HCT116 (cell line): ENCODE measurements around the gene ZNF32. TPM values are rescaled to one million over a fixed set of nuclear protein-coding genes. Genes with fewer than 3 reads are reported as not detected.

ENCODE experiments used
- ATAC-seq: fragments of 200-7000 bp; cut with Tn5 transposase; 2 replicates; pipeline ENCODE4 v1.9.1; 2020; ENCODE audit warnings: mild to moderate bottlenecking, moderate library complexity
- BruUV-seq: library from RNA; stranded (reverse); fragments of 400-500 nt; replicated peaks from 2 replicates; lab custom pipeline; 2021; lab: Mats Ljungman, UMichigan
- CTCF ChIA-PET: fragments of 300-600 bp; sonication (Branson Sonifier 250); formaldehyde crosslinking; loops from one replicate; lab custom pipeline; 2021; ENCODE audit warnings: antibody characterized with exemption; lab: Charles Lee
- POLR2A ChIA-PET: fragments of 300-600, 350-600 bp; sonication (Branson Sonifier 250); formaldehyde crosslinking; loops from one replicate; lab custom pipeline; 2021; ENCODE audit warnings: antibody characterized with exemption; lab: Charles Lee
- RAD21 ChIA-PET, 2 experiments: fragments of 300-600 bp; sonication (Branson Sonifier 250); formaldehyde crosslinking; loops; one replicate each; lab custom pipeline; 2023; ENCODE audit warnings: low total read pairs in 2 of 2; ENCODE audit not compliant: uncharacterized antibody in 2 of 2, unreplicated experiment in 2 of 2, low non-redundant PET in 1 of 2; lab: Charles Lee
- DNase-seq: peaks from one replicate; pipeline ENCODE4 v3.0.0-alpha.2; 2010; ENCODE audit warnings: low read depth, low spot score
- H2AFZ ChIP-seq: fragments of 200-600 bp; shearing (Covaris generic), sonication (generic); 2 replicates; pipeline ENCODE4 v1.6.1; 2017; ENCODE audit warnings: low read depth, mixed run types, mixed read lengths, antibody characterized with exemption, low read length; ENCODE audit not compliant: poor library complexity, severe bottlenecking
- H3K27ac ChIP-seq: 2 replicates; pipeline ENCODE4 v1.5.1; 2012; ENCODE audit warnings: low read depth, low read length
- H3K27me3 ChIP-seq: fragments of 200-600 bp; sonication (generic); 2 replicates; pipeline ENCODE4 v1.6.1; 2016; ENCODE audit warnings: mixed run types, low read length, mixed read lengths; ENCODE audit not compliant: insufficient read depth
- H3K36me3 ChIP-seq, 2 experiments: fragments of 200-500 bp in 1 of 2; fragments of 200-600 bp in 1 of 2; sonication (Bioruptor generic) in 1 of 2; sonication (generic) in 1 of 2; 2 replicates each; pipeline versions ENCODE4 v1.5.1 to v1.6.1; 2014 to 2016; ENCODE audit warnings: low read length in 2 of 2, inconsistent platforms in 1 of 2, mixed read lengths in 1 of 2, mixed run types in 1 of 2; ENCODE audit not compliant: insufficient read depth in 2 of 2, control insufficient read depth in 1 of 2
- H3K4me1 ChIP-seq, 2 experiments: fragments of 200-600 bp in 1 of 2; sonication (generic) in 1 of 2; 2 replicates each; pipeline versions ENCODE4 v1.5.1 to v1.6.1; 2012 to 2017; ENCODE audit warnings: low read length in 2 of 2, inconsistent platforms in 1 of 2, mild to moderate bottlenecking in 1 of 2, mixed read lengths in 1 of 2, mixed run types in 1 of 2, moderate library complexity in 1 of 2; ENCODE audit not compliant: insufficient read depth in 2 of 2, control insufficient read depth in 1 of 2
- H3K4me2 ChIP-seq: fragments of 200-600 bp; sonication (generic); 2 replicates; pipeline ENCODE4 v1.6.1; 2017; ENCODE audit warnings: mixed run types, low read length, mixed read lengths
- H3K4me3 ChIP-seq, 2 experiments: fragments of 200-600 bp in 1 of 2; sonication (generic) in 1 of 2; replicated peaks in 1 of 2; 2 replicates each; pipeline ENCODE4 v1.5.1; 2011 to 2016; ENCODE audit warnings: low read length in 2 of 2, control low read depth in 1 of 2, low read depth in 1 of 2, mild to moderate bottlenecking in 1 of 2, mixed read lengths in 1 of 2, mixed run types in 1 of 2
- H3K79me2 ChIP-seq: fragments of 200-600 bp; sonication (generic); 2 replicates; pipeline ENCODE4 v1.6.1; 2017; ENCODE audit warnings: mild to moderate bottlenecking, mixed run types, low read length, moderate library complexity, mixed read lengths; ENCODE audit not compliant: insufficient read depth
- H3K9ac ChIP-seq: fragments of 200-600 bp; sonication (generic); 2 replicates; pipeline ENCODE4 v1.6.1; 2016; ENCODE audit warnings: low read length, mixed read lengths
- H3K9me2 ChIP-seq: fragments of 200-600 bp; sonication (generic), shearing (Covaris generic); 2 replicates; pipeline ENCODE4 v1.6.1; 2017; ENCODE audit warnings: mixed run types, mild to moderate bottlenecking, moderate library complexity; ENCODE audit not compliant: insufficient read depth
- H3K9me3 ChIP-seq, 2 experiments: fragments of 200-500 bp in 1 of 2; fragments of 200-600 bp in 1 of 2; sonication (Bioruptor generic) in 1 of 2; sonication (generic) in 1 of 2; 2 replicates each; pipeline ENCODE4 v1.6.1; 2014 to 2017; ENCODE audit warnings: low read length in 2 of 2, mixed read lengths in 2 of 2, inconsistent platforms in 1 of 2, low read depth in 1 of 2, mild to moderate bottlenecking in 1 of 2, mixed run types in 1 of 2, moderate library complexity in 1 of 2; ENCODE audit not compliant: control insufficient read depth in 1 of 2, insufficient read depth in 1 of 2
- H4K20me1 ChIP-seq: fragments of 200-600 bp; sonication (generic), shearing (Covaris generic); 2 replicates; pipeline ENCODE4 v1.6.1; 2017; ENCODE audit warnings: mixed run types, mild to moderate bottlenecking, moderate library complexity; ENCODE audit not compliant: insufficient read depth
- CEBPB ChIP-seq: IDR thresholded peaks from 2 replicates; pipeline ENCODE4 v1.6.1; 2012; ENCODE audit warnings: low read depth
- ELF1 ChIP-seq: IDR thresholded peaks from 2 replicates; pipeline ENCODE4 v1.6.1; 2012; ENCODE audit warnings: low read depth, borderline replicate concordance
- FOSL1 ChIP-seq: IDR thresholded peaks from 2 replicates; pipeline ENCODE4 v1.6.1; 2012; ENCODE audit warnings: low read depth
- JUND ChIP-seq: IDR thresholded peaks from 2 replicates; pipeline ENCODE4 v1.6.1; 2012
- POLR2A ChIP-seq: IDR thresholded peaks from 2 replicates; pipeline ENCODE4 v1.7.0; 2011; ENCODE audit warnings: borderline replicate concordance; ENCODE audit not compliant: insufficient read depth, insufficient read length; ENCODE audit errors: extremely low read depth
- POLR2AphosphoS5 ChIP-seq: IDR thresholded peaks from 2 replicates; pipeline ENCODE4 v1.6.1; 2011; ENCODE audit warnings: mild to moderate bottlenecking, low read depth, low read length, moderate library complexity
- SP1 ChIP-seq: IDR thresholded peaks from 2 replicates; pipeline ENCODE4 v1.6.1; 2012; ENCODE audit warnings: low read depth
- ZNF274 ChIP-seq: fragments of 200-500 bp; sonication (Bioruptor generic); IDR thresholded peaks from 2 replicates; pipeline ENCODE4 v1.6.1; 2014; ENCODE audit warnings: mild to moderate bottlenecking, low read depth, low read length, inconsistent platforms
- intact Hi-C: fragments of 100-400 bp; cut with micrococcal nuclease; formaldehyde crosslinking; loops from 2 replicates; pipeline ENCODE4 v1.10.0; 2022
- total RNA-seq: library from RNA; stranded (reverse); gene quantifications from one replicate; pipeline ENCODE4 v1.2.1, GENCODE V29; 2021; ENCODE audit not compliant: unreplicated experiment
- TF ChIP-seq, protein P1 (sequence below): IDR thresholded peaks from 2 replicates; pipeline ENCODE4 v1.6.1; 2012

Gene ZNF32
- total RNA-seq, 1 experiment from 2014 or later, result 10.3 TPM

DNA sequence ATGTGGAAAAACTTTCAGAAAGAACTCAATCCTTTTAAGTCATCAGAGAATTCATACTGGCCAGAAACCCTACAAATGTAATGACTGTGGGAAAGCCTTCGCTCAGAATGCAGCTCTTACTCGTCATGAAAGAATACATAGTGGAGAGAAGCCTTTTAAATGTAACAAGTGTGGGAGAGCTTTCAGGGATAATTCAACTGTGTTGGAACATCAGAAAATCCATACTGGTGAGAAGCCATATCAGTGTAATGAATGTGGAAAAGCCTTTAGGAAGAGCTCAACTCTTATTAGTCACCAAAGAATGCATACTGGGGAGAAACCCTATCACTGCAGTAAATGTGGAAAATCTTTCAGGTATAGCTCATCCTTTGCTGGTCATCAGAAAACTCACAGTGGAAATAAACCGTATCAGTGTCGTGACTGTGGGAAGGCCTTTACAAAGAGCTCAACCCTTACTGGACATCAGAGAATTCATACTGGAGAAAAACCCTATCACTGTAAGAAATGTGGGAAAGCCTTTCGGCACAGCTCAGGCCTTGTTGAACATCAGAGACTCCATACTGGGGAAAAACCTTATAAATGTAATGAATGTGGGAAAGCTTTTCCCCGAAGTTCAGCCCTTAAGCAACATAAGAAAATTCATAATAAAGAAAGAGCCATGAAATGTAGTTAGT is 31.8 kb downstream of the ZNF32 start:
- Histone ChIP-seq H3K27ac (no peak overlapping the region), H2AFZ (no peak overlapping the region), H3K4me3 (no peak overlapping the region), H3K9me2 (no peaks in the 10 kb centered on the region), H3K27me3 (no peaks in the 10 kb centered on the region), H4K20me1 (no peaks in the 10 kb centered on the region), H3K36me3 (peaks cover 4 to 18% of the 10 kb centered on the region in 2 experiments), H3K79me2 (no peaks in the 10 kb centered on the region; the same call in 1 of the 2 replicates), H3K9ac (no peak overlapping the region), H3K4me1 (no peaks in the 10 kb centered on the region), H3K9me3 (peaks cover 7 to 44% of the 10 kb centered on the region in 2 experiments; a peak in 3 of 4 replicates), H3K4me2 (no peak overlapping the region)
- POLR2A ChIA-PET, result no interaction called here
- intact Hi-C loops, result no loop called here
- TF ChIP-seq ZNF274 (peak; percentile 80), SP1 (no peak), POLR2AphosphoS5 (no peak), ELF1 (no peak), FOSL1 (no peak), POLR2A (no peak), JUND (no peak)
- TF ChIP-seq, protein P1, sequence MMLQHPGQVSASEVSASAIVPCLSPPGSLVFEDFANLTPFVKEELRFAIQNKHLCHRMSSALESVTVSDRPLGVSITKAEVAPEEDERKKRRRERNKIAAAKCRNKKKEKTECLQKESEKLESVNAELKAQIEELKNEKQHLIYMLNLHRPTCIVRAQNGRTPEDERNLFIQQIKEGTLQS, result no peak
- BruUV-seq, result no TSS peak
- CTCF ChIA-PET, result no interaction called here
- RAD21 ChIA-PET, result no interaction called here
- no peak for ATAC-seq
- DNase-seq, result no peak

DNA sequence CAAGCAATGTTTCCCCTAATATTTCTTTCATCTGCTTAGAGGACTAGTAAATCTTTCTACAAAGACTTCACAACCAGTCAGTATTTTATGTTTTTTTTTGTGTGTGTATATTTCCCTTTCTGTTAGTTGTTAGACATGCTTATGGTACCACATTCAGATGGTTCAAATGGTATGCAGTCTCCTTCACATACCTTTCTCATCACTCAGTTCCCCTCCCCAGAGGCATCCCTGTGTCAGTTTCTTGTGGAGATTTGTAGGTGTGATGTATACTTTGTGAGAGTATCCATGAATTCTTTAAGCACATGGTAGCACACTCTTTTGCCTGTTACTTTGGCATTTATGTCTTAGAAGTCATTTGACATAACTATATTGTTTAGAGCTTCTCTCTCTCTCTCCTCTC is 38.0 kb downstream of the ZNF32 start:
- H3K27ac ChIP-seq, result no peak overlapping the region
- ATAC-seq (no peak), DNase-seq (no peak)
- H3K9me3 ChIP-seq, result peaks cover 0 to 23% of the 10 kb centered on the region in 2 experiments; a peak in 2 of 4 replicates
- ChIA-PET CTCF (no interaction called here), POLR2A (no interaction called here), RAD21 (no interaction called here)
- no peaks in the 10 kb centered on the region for H3K27me3 ChIP-seq
- H3K9me2 ChIP-seq, result no peaks in the 10 kb centered on the region
- H4K20me1 ChIP-seq, result no peaks in the 10 kb centered on the region
- TF ChIP-seq CEBPB, result no peak
- H3K79me2 ChIP-seq, result no peaks in the 10 kb centered on the region; the same call in 1 of the 2 replicates
- no TSS peak for BruUV-seq
- no peak overlapping the region for H3K4me2 ChIP-seq
- intact Hi-C loops, result no loop called here
- H3K9ac ChIP-seq, result no peak overlapping the region
- H3K4me1 ChIP-seq, result peaks cover 2 to 11% of the 10 kb centered on the region in 2 experiments; a peak in 2 of 4 replicates
- H2AFZ ChIP-seq, result no peak overlapping the region
- H3K4me3 ChIP-seq, result no peak overlapping the region
- peaks cover 3 to 6% of the 10 kb centered on the region in 2 experiments; a peak in 2 of 4 replicates for H3K36me3 ChIP-seq
